ENCODE data around the gene HTATSF1. TPM values are rescaled to one million over a fixed set of nuclear protein-coding genes. Genes with fewer than 3 reads are reported as not detected.

Gene HTATSF1
- total RNA-seq, 1 experiment from 2014 or later: 49.5 TPM

- no CpG with 5 or more reads among the region's 4 CpGs for WGBS (ENCODE audit: extremely low coverage, insufficient read length, low lambda C conversion rate)
These were observed 2.3 kb upstream of the HTATSF1 start for GRCh38 chrX:136495043-136495442.

More at GRCh38 chrX:136495043-136495442, 2.3 kb upstream of the HTATSF1 start:
- H3K4me1 ChIP-seq (ENCODE audit: insufficient read depth, low read length): no peaks in the 10 kb centered on the region
- H2BK15ac ChIP-seq (ENCODE audit: low read depth, low read length): no peak overlapping the region
- no peaks in the 10 kb centered on the region; the same call in 1 of the 2 replicates for H3K79me2 ChIP-seq (ENCODE audit: insufficient read depth, low read length)
- H3K9ac ChIP-seq (ENCODE audit: extremely low read depth, insufficient read length, low read length): no peak overlapping the region
- H3K23me2 ChIP-seq (ENCODE audit: insufficient read length, low read depth, low read length, poor library complexity, severe bottlenecking): peaks cover 6% of the 10 kb centered on the region
- H4K20me1 ChIP-seq (ENCODE audit: control insufficient read depth, insufficient read depth, insufficient read length): no peaks in the 10 kb centered on the region
- H3K9me3 ChIP-seq (ENCODE audit: control insufficient read depth, low read depth, low read length): peaks cover 36% of the 10 kb centered on the region
- H3K27me3 ChIP-seq (ENCODE audit: insufficient read depth, low read length): no peaks in the 10 kb centered on the region
- no peak for TF ChIP-seq CTCF (conservative IDR thresholded peaks at IDR 0.05)
- no peak for DNase-seq
- H2BK20ac ChIP-seq (ENCODE audit: low read depth, low read length, poor library complexity, severe bottlenecking): no peak overlapping the region
- H3K4me1 Mint-ChIP-seq: peaks cover 4 to 7% of the 10 kb centered on the region in 2 experiments; a peak in 3 of 4 replicates
- no peak overlapping the region for H3K4me2 ChIP-seq (ENCODE audit: insufficient read depth, insufficient read length, low read length)
- H3K9me3 Mint-ChIP-seq: peaks cover 61 to 62% of the 10 kb centered on the region in 2 experiments
- H3K27ac ChIP-seq (ENCODE audit: insufficient read length, low read depth, low read length): no peak overlapping the region
- H3T11ph ChIP-seq (ENCODE audit: low read length): no peak overlapping the region
- no peak overlapping the region for H4K91ac ChIP-seq (ENCODE audit: insufficient read length, low read depth, low read length)
- no peak overlapping the region for H2BK5ac ChIP-seq (ENCODE audit: insufficient read length, low read length)
- H3K27me3 Mint-ChIP-seq (ENCODE audit: low read depth): peaks cover 5% of the 10 kb centered on the region; the same call in 1 of the 2 replicates
- H4K8ac ChIP-seq (replicated peaks; ENCODE audit: insufficient read length, low read depth, low read length): no peak overlapping the region
- H3K23ac ChIP-seq (ENCODE audit: insufficient read length, low read depth, low read length): no peak overlapping the region
- no peaks in the 10 kb centered on the region for H3K79me1 ChIP-seq (ENCODE audit: insufficient read depth, low read depth, low read length, poor library complexity, severe bottlenecking)
- H3K27ac Mint-ChIP-seq: no peak overlapping the region
- no peak overlapping the region for H2BK12ac ChIP-seq (ENCODE audit: insufficient read length, low read depth, low read length)
- no peak overlapping the region for H3K4ac ChIP-seq (ENCODE audit: low read depth, low read length)
- H2BK120ac ChIP-seq (ENCODE audit: low read depth, low read length, poor library complexity, severe bottlenecking): no peak overlapping the region
- H4K5ac ChIP-seq (ENCODE audit: insufficient read length, low read depth, low read length): no peak overlapping the region
- no peak overlapping the region for H2AFZ ChIP-seq (ENCODE audit: low read length)
- no peak overlapping the region for H3K4me3 Mint-ChIP-seq
- H2AK5ac ChIP-seq (ENCODE audit: insufficient read length, low read length): no peak overlapping the region
- peaks cover 3 to 7% (median 4%) of the 10 kb centered on the region in 3 experiments; a peak in 5 of 7 replicates for H3K36me3 Mint-ChIP-seq (ENCODE audit: insufficient read depth in 1 of 3, low read depth in 3 of 3)
- no peak overlapping the region for H3K56ac ChIP-seq (ENCODE audit: insufficient read length, low read depth, low read length)
- H3K18ac ChIP-seq (ENCODE audit: insufficient read length, low read depth, low read length): no peak overlapping the region
- no peak overlapping the region for H3K14ac ChIP-seq (ENCODE audit: insufficient read depth, low read length)

All from H9 (cell line).